H1 (cell line): ENCODE results near the gene MTCH2. TPM values are rescaled to one million over a fixed set of nuclear protein-coding genes. Genes with fewer than 3 reads are reported as not detected.

Experiments
- CTCF ChIA-PET: fragments of 300-600 bp; sonication (Branson Sonifier 250); formaldehyde crosslinking; loops from one replicate; lab custom pipeline; 2021; ENCODE audit not compliant: partially characterized antibody; lab: Charles Lee
- POLR2A ChIA-PET: fragments of 300-600 bp; sonication (Branson Sonifier 250); formaldehyde crosslinking; loops from one replicate; lab custom pipeline; 2021; ENCODE audit warnings: inconsistent platforms; ENCODE audit not compliant: partially characterized antibody; lab: Charles Lee
- DNase-seq, 2 experiments: peaks; one replicate each; pipeline versions ENCODE4 v3.0.0 to v3.0.0-alpha.2; 2010 to 2022; ENCODE audit warnings: low spot score in 2 of 2, low read depth in 1 of 2, mixed read lengths in 1 of 2
- FAIRE-seq: peaks from 2 replicates; lab custom pipeline; 2011; peaks lifted over from hg19 to GRCh38; lab: Jason Lieb, UNC
- H2AFZ ChIP-seq: 2 replicates; pipeline ENCODE4 v1.8.1; 2012; ENCODE audit warnings: low read length, inconsistent platforms
- H2AK5ac ChIP-seq: 2 replicates; pipeline ENCODE4 v1.6.1; 2013; ENCODE audit warnings: low read depth, low read length
- H2BK120ac ChIP-seq: replicated peaks from 2 replicates; pipeline ENCODE3; 2013; ENCODE audit warnings: low read depth, low read length, inconsistent platforms
- H2BK12ac ChIP-seq: 2 replicates; pipeline ENCODE4 v1.6.1; 2013; ENCODE audit warnings: low read depth, low read length
- H2BK15ac ChIP-seq: 2 replicates; pipeline ENCODE4 v1.6.1; 2013; ENCODE audit warnings: low read length
- H2BK20ac ChIP-seq: 2 replicates; pipeline ENCODE4 v1.6.1; 2013; ENCODE audit warnings: low read length
- H2BK5ac ChIP-seq: 2 replicates; pipeline ENCODE4 v1.6.1; 2013; ENCODE audit warnings: low read depth, low read length
- H3K14ac ChIP-seq: 2 replicates; pipeline ENCODE4 v1.6.1; 2013; ENCODE audit warnings: inconsistent platforms; ENCODE audit not compliant: insufficient read length
- H3K18ac ChIP-seq: 2 replicates; pipeline ENCODE4 v1.6.1; 2013; ENCODE audit warnings: low read length; ENCODE audit errors: extremely low read depth
- H3K23ac ChIP-seq: 2 replicates; pipeline ENCODE4 v1.6.1; 2013; ENCODE audit warnings: inconsistent platforms; ENCODE audit not compliant: insufficient read length
- H3K23me2 ChIP-seq: 2 replicates; pipeline ENCODE4 v1.6.1; 2013; ENCODE audit warnings: low read depth, low read length
- H3K27ac ChIP-seq: 2 replicates; pipeline ENCODE4 v1.6.1; 2011; ENCODE audit warnings: low read depth, low read length, inconsistent platforms
- H3K27me3 ChIP-seq, 4 experiments: replicated peaks in 1 of 4; 1 replicate in 1 of 4; 2 replicates in 3 of 4; pipeline versions ENCODE4 v1.6.1 to v1.8.1; 2011 to 2013; ENCODE audit warnings: low read length in 3 of 4, mild to moderate bottlenecking in 3 of 4, inconsistent platforms in 2 of 4, mixed read lengths in 2 of 4, moderate library complexity in 1 of 4; ENCODE audit not compliant: control insufficient read depth in 3 of 4, insufficient read depth in 3 of 4; ENCODE audit errors: extremely low read depth in 1 of 4
- H3K36me3 ChIP-seq, 4 experiments: 2 replicates each; pipeline versions ENCODE4 v1.6.1 to v1.8.1; 2011 to 2013; ENCODE audit warnings: mild to moderate bottlenecking in 4 of 4, low read length in 3 of 4, moderate library complexity in 2 of 4, control low read depth in 1 of 4, inconsistent platforms in 1 of 4; ENCODE audit not compliant: insufficient read depth in 4 of 4, control insufficient read depth in 2 of 4
- H3K4ac ChIP-seq: replicated peaks from 2 replicates; pipeline ENCODE3; 2013; ENCODE audit warnings: low read length, low read depth, mixed read lengths, inconsistent platforms; ENCODE audit not compliant: insufficient read length
- H3K4me1 ChIP-seq, 4 experiments: replicated peaks in 1 of 4; 1 replicate in 1 of 4; 2 replicates in 3 of 4; pipeline versions ENCODE4 v1.6.1 to v1.8.1; 2011 to 2013; ENCODE audit warnings: low read length in 3 of 4, inconsistent platforms in 2 of 4, mixed read lengths in 1 of 4; ENCODE audit not compliant: insufficient read depth in 4 of 4, control insufficient read depth in 3 of 4
- H3K4me2 ChIP-seq, 2 experiments: 2 replicates each; pipeline versions ENCODE4 v1.6.1 to v1.8.1; 2011 to 2013; ENCODE audit warnings: low read depth in 2 of 2, low read length in 2 of 2, control low read depth in 1 of 2, inconsistent platforms in 1 of 2, mild to moderate bottlenecking in 1 of 2; ENCODE audit not compliant: insufficient read depth in 1 of 2
- H3K4me3 ChIP-seq, 4 experiments: fragments of 200-600, 300-600 bp in 1 of 4; sonication (generic), shearing (Covaris generic), sonication (Bioruptor Twin) in 1 of 4; 2 replicates each; pipeline versions ENCODE4 v1.5.1 to v1.8.1; 2011 to 2016; ENCODE audit warnings: low read length in 4 of 4, low read depth in 3 of 4, control low read depth in 2 of 4, inconsistent platforms in 2 of 4, mild to moderate bottlenecking in 2 of 4, mixed read lengths in 1 of 4, moderate library complexity in 1 of 4; ENCODE audit not compliant: insufficient read depth in 2 of 4; ENCODE audit errors: extremely low read depth in 1 of 4
- H3K56ac ChIP-seq: replicated peaks from 2 replicates; pipeline ENCODE3; 2013; ENCODE audit warnings: low read depth, mild to moderate bottlenecking, mixed read lengths, low read length, inconsistent platforms; ENCODE audit not compliant: insufficient read length
- H3K79me1 ChIP-seq: 2 replicates; pipeline ENCODE4 v1.6.1; 2013; ENCODE audit warnings: low read depth, low read length, control low read depth
- H3K79me2 ChIP-seq, 2 experiments: 2 replicates each; pipeline versions ENCODE4 v1.6.1 to v1.8.1; 2012 to 2013; ENCODE audit warnings: low read length in 2 of 2, mild to moderate bottlenecking in 2 of 2, inconsistent platforms in 1 of 2; ENCODE audit not compliant: insufficient read depth in 2 of 2, control insufficient read depth in 1 of 2
- H3K9ac ChIP-seq, 4 experiments: replicated peaks in 1 of 4; 1 replicate in 1 of 4; 2 replicates in 3 of 4; pipeline versions ENCODE4 v1.6.1 to v1.8.1; 2011 to 2013; ENCODE audit warnings: low read depth in 3 of 4, low read length in 3 of 4, control low read depth in 2 of 4, mild to moderate bottlenecking in 2 of 4, moderate library complexity in 2 of 4, inconsistent platforms in 1 of 4; ENCODE audit errors: extremely low read depth in 1 of 4
- H3K9me3 ChIP-seq, 2 experiments: 2 replicates each; pipeline versions ENCODE4 v1.6.1 to v1.8.1; 2012 to 2013; ENCODE audit warnings: mild to moderate bottlenecking in 2 of 2, moderate library complexity in 2 of 2, control low read depth in 1 of 2, inconsistent platforms in 1 of 2, low read depth in 1 of 2, low read length in 1 of 2, mixed read lengths in 1 of 2; ENCODE audit not compliant: insufficient read depth in 2 of 2
- H4K20me1 ChIP-seq, 2 experiments: replicated peaks in 1 of 2; 2 replicates each; pipeline versions ENCODE3 to v1.8.1; 2011 to 2013; ENCODE audit warnings: inconsistent platforms in 2 of 2, low read length in 2 of 2, mild to moderate bottlenecking in 1 of 2; ENCODE audit not compliant: insufficient read depth in 2 of 2, control insufficient read depth in 1 of 2
- H4K5ac ChIP-seq: 2 replicates; pipeline ENCODE4 v1.6.1; 2013; ENCODE audit warnings: low read length, low read depth, mixed read lengths, inconsistent platforms; ENCODE audit not compliant: insufficient read length
- H4K8ac ChIP-seq: 2 replicates; pipeline ENCODE4 v1.8.0; 2013; ENCODE audit warnings: mild to moderate bottlenecking, moderate library complexity, low read length, inconsistent platforms; ENCODE audit not compliant: insufficient read depth; ENCODE audit errors: extremely low read depth
- H4K91ac ChIP-seq: replicated peaks from 2 replicates; pipeline ENCODE3; 2013; ENCODE audit warnings: low read length, mixed read lengths, inconsistent platforms; ENCODE audit not compliant: insufficient read length
- ASH2L ChIP-seq: fragments of 200-600, 300-600 bp; sonication (generic); IDR thresholded peaks from one replicate; pipeline ENCODE4 v1.7.1; 2017; ENCODE audit warnings: low read length
- NANOG ChIP-seq: IDR thresholded peaks from 2 replicates; pipeline ENCODE4 v1.6.1; 2011; ENCODE audit warnings: low read length, low read depth, mild to moderate bottlenecking, inconsistent platforms; ENCODE audit not compliant: insufficient read depth, poor library complexity, severe bottlenecking
- WGBS, 2 experiments: shearing (Covaris generic) in 1 of 2; methylation state at CpG; one replicate each; pipeline versions ENCODE4 v1.1.6 to v1.1.7; 2013 to 2015; ENCODE audit warnings: low lambda C conversion rate in 2 of 2, mixed read lengths in 2 of 2, inconsistent platforms in 1 of 2, low coverage in 1 of 2, missing lambda C conversion rate in 1 of 2; ENCODE audit not compliant: insufficient replicate concordance in 2 of 2, insufficient coverage in 1 of 2, insufficient read length in 1 of 2; ENCODE audit errors: extremely low coverage in 1 of 2, missing lambda C conversion rate in 1 of 2; 5-methylcytosine and 5-hydroxymethylcytosine counted together
- polyA plus RNA-seq, 7 experiments: library from polyadenylated mRNA; depleted of rRNA in 3 of 7; stranded (reverse) in 5 of 7; unstranded in 2 of 7; fragments of >200 nt in 5 of 7; fragments of 200-250 nt in 2 of 7; gene quantifications; 1 replicate in 5 of 7; 2 replicates in 1 of 7; 4 replicates in 1 of 7; pipeline versions ENCODE4 v1.2.1 to v1.2.3, GENCODE V29; 2011 to 2013; ENCODE audit warnings: missing spikeins in 2 of 7, mixed read lengths in 2 of 7
- total RNA-seq: library from RNA; stranded (reverse); fragmentation: NEBNext Ultra II Directional; extraction: Animal tissue kit (Norgen Biotek cat#: 25700); gene quantifications from 2 replicates; pipeline ENCODE4 v1.2.1, GENCODE V29; 2021

MTCH2 gene
- total and polyA plus RNA-seq, 2 of the 8 experiments (the other 6 are each of a cell fraction or from before 2014, with no cell fraction given): 157 to 171 TPM

- H4K91ac ChIP-seq: no peak overlapping the region
- H3K9me3 ChIP-seq: no peaks in the 10 kb centered on the region
- no peak overlapping the region for H4K5ac ChIP-seq
- H3K4me1 ChIP-seq: no peaks in the 10 kb centered on the region
- no peak overlapping the region for H2AFZ ChIP-seq
- H3K56ac ChIP-seq: no peak overlapping the region
- no peak overlapping the region for H2BK12ac ChIP-seq
- H3K79me2 ChIP-seq: no peaks in the 10 kb centered on the region
- ChIA-PET CTCF (interaction anchor here (0.6 to 0.7 kb wide), 2 partner anchors 12 to 119 kb away, joined by 3 to 4 read pairs; no protein-coding TSS in a partner anchor), POLR2A (interaction anchor here (0.7 kb wide), 1 partner anchor 10 kb away, joined by 3 read pairs; no protein-coding TSS in a partner anchor)
- H3K27ac ChIP-seq: no peak overlapping the region
- H3K14ac ChIP-seq: no peak overlapping the region
- no peak overlapping the region for H3K18ac ChIP-seq
- H3K36me3 ChIP-seq: no peaks in the 10 kb centered on the region
- no peak overlapping the region for H3K9ac ChIP-seq
- no peak overlapping the region for H2BK20ac ChIP-seq
- H3K4me2 ChIP-seq: no peak overlapping the region
- no peak overlapping the region for H2AK5ac ChIP-seq
- 91% methylated on average over 2 of the region's 2 CpGs; no CpG with 5 or more reads in 1 of the 2 experiments for WGBS, 2 experiments
- no peaks in the 10 kb centered on the region for H4K20me1 ChIP-seq
- H3K4me3 ChIP-seq: no peak overlapping the region
- no peak for FAIRE-seq
- no peak overlapping the region for H2BK5ac ChIP-seq
- no peaks in the 10 kb centered on the region for H3K23me2 ChIP-seq
- no peak for DNase-seq
- no peak overlapping the region for H2BK15ac ChIP-seq
- H4K8ac ChIP-seq: no peak overlapping the region
- no peak overlapping the region for H3K4ac ChIP-seq
- H3K23ac ChIP-seq: no peak overlapping the region
- H2BK120ac ChIP-seq: no peak overlapping the region
- no peaks in the 10 kb centered on the region for H3K79me1 ChIP-seq
- H3K27me3 ChIP-seq: no peaks in the 10 kb centered on the region
- TF ChIP-seq ASH2L: no peak
- no peak for TF ChIP-seq NANOG
These were observed 46.6 kb upstream of the MTCH2 start for GRCh38 chr11:47688991-47689390.
